Embryonic facial prominence (tissue), 1 donor: Measurements from ENCODE around the gene AHCY.
"Not testable (repeated sequence)": the region's sequence is repeated elsewhere in the genome, so short reads cannot be mapped to it uniquely, and the experiment has no call there.

Experiments used
- DNase-seq: peaks from one replicate; pipeline ENCODE4 v3.0.0-alpha.2; 2016; ENCODE audit errors: extremely low spot score

Gene AHCY

DNA sequence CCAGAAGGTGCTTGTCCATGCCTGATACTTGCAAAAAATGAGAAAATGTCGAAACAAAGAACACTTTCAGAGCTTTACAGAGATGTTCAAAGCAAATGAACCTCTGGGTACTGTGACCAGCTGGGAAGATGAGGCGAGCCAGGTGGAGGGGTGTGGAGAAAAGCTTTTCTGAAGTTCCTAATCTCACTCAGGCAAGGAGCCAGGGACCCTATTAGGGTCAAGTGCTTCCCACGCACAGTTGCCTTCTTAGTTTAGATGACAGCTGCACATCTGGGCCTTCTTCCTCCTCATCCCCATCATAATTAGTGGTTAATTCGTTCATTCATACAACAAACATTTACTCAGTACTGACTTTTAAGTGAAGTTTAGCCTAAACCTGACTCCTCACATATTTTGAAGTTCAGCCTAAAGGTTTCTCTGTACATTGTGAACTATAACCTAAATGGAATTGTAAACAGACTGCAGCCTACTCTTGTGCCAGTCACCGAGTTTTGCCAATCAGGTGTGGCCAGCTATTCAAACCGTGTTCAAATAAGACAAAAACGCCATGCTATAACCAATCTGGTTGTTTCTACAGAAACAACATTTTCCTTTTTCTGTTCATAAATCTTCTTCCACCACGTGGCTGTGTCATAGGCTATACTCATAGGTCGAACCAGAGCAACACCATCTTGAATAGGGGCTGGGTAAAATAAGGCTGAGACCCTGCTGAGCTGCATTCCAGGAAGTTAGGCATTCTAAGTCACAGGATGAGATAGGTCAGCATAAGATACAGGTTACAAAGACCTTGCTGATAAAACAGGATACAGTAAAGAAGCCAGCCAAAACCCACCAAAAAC, 19.3 kb upstream of the AHCY start:
- DNase-seq: no peak

DNA sequence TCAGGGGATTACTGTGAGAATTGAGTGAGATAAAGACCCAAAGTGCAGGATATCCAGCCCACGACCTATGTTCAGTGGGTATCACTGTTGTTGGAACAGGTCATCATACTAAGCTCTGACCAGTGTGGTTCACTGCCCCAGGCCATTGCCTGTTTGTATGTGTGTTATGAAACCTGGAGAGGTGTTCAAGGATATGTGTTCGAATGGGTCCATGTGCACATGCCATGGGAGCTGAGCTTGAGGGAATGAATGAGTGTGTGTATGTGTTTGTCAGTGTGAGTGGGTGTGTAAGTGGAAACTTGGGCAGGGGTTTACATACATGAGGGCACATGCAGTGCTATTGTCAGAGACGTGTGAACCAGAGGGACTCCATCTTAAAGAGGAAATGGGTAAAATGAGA, 17.7 kb upstream of the AHCY start:
- no peak for DNase-seq

DNA sequence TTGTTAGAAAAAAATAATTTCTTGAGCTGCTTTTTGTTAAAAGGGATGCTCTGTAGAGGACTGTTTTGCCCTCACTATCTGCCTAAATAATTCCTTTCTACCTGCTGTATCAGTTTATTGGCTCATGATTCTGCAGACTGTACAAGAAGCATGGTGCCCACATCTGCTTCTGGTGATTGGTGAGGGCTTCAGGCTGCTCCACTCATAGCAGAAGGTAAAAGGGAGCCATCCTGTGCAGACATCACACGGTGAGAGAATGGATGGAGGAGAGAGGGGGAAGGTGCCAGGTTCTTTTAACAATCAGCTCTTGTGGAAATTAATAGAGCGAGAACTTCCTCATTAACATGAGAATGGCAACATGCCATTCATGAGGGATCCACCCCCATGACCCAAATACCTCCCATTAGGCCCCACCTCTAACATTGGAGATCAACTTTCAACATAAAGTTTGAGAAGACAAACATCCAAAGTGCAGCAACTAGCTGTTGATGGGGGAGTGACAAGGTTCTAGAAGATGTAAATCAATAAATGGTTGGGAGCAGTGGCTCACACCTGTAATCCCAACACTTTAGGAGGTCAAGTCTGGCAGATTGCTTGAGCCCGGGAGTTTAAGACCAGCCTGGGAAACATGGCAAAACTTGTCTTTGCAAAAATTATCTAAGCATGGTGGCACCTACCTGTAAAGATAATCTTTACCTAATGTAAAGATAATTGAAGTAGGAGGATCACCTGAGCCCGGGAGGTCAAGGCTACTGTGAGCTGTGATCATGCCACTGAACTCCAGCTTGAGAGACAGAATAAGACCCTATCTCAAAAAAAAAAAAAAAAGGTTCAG, 15.7 kb upstream of the AHCY start:
- no peak for DNase-seq

DNA sequence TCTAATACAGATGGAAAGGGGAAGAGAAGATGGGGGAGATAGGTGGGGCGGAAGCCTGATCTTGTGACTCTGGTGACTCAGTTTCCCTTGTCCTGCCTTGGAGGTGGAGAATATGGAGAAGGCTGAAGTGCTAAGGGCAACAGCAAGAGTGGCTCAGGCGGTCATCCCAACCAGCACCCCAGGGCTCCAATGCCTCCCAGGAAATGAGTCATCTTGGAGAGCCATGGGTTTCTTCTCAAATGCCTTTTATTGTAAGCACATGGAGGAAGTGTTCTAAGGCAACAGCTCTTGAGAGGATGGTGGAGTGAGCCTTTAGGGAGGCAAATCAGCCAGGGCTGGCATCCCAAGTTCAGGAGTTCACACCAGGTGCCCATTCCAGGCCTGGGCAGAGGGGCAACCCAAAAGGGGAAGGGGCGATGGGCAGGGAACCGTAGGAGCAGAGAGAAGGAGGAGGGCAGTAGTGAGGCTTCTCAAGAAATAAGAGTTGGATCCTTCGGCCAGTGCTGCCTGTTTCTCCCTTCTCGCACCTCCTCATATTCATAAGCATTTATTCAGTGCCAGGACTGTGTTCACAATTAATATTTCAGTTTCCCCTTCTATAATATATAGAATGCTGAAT, 13.2 kb upstream of the AHCY start:
- DNase-seq: no peak

DNA sequence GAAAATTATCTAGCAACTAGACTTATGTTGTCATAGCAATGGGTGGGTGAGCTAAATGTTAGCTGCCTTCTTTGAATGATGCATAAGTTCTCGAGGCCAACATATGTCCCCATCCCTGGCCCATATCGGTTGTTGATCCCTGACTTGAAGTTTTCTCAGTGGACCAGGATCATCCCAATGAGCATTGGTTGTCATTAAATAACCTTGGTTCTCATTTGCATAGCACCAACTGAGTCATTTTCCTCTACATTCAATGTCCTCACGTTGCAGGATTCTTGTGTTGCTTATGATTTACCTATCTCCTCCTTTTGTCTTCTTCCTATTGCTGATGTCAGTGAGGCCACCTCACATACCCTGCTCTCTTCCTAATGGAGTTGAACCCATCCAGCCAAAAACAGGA, 12.1 kb upstream of the AHCY start:
- DNase-seq: no peak

DNA sequence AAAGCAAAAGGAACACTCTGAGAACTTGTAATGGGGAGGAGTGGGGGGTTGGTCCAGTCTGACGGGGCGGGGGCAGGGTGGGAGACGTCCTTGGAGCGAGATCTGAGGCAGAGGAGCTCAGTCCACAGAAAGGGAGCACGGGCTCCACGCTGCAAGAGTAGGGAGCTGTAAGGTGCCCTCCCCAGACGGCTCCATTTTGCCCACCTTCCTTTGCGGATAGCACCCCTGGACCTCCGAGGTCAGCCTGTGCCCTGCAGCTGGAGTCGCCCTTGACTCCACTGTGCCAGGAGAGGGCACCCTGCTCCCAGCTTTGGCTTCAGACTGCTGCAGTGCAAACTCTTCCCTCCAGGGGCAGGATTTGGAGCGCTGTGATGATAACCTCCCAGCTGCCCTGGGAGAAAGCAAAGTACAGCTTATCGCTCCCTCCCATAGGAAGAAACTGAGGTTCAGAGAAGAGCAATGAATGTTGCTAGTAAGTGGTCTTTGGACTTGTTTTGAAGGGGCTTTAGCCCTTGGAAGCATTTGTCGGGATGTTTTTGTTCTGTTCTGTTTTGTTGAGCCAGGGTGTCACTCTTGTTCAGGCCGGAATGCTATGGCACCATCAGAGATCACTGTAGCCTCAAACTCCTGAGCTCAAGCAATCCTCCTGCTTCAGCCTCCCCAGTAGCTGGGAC, 9.5 kb upstream of the AHCY start:
- peak; percentile 39 for DNase-seq

DNA sequence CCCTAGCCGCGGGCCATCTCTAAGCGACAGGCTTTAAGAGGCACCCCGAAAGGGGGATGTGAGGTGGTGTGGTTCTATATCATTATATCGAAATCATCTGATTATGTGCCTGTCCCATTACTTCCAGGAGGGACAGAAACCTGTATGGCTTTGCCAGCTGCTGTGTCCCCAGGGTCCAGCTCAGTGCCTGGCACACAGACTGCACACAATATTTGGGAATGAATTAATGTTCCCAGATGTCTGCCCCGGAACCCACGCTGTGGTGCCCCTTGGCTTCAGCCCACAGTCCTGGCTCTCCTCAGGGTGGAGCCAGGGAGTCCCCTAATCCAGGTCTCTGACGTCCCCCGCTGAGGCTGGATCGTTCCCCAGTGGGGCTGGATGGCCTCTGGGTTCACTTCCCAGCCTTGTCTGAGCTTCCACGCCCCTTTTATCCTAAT, 8.9 kb upstream of the AHCY start:
- DNase-seq: no peak

DNA sequence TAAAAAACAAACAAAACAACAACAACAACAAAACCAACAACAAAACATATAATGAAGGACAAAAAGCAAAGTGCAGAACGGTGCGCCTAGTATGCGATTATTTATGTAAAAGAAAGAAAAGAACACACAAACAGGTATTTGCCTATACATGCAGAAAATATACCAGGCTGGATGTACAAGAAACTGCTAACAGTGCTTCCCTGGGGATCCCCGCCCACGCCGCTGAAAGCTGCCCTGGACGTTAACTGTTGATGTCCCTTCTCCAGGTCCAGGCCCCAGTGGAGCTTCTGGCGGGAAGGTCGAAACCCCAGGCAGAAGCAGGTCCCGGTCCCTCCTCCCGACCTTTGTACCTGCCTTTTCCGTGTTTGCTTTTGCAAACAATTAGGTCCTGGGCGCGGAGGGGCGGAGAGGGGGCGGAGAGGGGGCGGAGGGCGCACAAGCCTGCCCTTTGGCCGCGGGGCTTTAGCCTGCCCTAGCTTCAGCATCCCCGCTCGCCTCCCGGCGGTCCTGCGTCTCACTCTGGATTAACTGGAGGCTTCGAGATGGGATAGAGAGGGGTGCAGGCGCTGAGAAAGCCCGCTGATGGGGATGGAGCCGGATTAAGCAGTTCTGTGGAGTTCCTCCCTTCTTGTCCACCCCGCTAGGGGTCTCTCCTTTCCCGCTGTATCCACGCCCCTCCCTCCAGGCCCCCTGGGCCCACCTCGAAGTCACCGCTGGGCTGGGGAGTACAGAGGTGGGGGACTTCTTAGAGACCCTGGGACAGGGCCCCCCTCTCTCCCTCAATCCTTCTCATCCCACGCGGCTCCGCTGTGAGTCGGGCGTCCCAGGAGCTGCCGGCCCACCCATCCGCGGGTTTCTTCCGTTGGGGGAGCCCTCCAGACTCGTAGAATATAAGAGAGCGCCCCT, 8.2 kb upstream of the AHCY start:
- no peak for DNase-seq

DNA sequence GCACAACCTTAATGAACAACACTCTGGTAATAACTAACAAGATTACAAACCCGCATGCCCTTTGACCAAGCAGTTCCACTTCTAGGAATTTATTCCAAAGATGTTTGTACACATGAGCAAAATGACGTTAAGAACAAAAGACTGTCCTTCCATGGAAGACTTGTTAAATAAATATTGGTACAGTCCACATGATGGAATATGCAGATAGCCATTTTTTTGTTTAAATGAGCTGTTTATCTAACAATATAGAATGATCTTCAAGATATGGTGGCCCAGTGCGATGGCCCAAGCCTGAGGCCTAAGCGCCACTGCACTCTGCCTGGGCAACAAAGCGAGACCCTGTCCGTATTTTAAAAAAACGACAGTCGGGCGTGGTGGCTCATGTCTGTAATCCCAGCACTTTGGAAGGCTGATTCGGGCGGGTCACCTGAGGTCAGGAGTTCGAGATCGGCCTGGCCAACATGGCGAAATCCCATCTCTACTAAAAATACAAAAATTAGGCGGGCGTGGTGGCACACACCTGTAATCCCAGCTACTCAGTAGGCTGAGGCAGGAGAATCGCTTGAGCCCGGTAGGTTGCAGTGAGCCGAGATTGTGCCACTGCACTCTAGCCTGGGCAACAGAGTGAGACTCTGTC, 7.4 kb upstream of the AHCY start:
- no peak for DNase-seq

DNA sequence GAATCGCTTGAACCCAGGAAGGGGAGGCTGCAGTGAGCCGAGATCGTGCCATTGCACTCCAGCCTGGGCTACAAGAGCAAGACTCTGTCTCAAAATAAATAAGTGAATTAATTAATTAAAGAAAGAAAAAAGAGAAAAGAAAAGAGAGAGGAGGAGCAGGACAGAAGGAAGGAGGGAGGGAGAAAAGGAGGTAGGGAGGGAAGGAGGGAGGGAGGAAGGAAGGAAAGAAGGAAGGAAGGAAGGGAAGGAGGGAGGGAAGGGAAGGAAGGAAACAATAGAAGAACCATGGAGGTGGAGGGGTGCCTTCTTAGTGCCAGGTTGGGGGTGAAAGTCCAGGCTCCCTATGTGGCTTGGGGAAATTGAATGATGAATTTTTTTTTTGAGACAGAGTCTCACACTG, 6.5 kb upstream of the AHCY start:
- DNase-seq: no peak

DNA sequence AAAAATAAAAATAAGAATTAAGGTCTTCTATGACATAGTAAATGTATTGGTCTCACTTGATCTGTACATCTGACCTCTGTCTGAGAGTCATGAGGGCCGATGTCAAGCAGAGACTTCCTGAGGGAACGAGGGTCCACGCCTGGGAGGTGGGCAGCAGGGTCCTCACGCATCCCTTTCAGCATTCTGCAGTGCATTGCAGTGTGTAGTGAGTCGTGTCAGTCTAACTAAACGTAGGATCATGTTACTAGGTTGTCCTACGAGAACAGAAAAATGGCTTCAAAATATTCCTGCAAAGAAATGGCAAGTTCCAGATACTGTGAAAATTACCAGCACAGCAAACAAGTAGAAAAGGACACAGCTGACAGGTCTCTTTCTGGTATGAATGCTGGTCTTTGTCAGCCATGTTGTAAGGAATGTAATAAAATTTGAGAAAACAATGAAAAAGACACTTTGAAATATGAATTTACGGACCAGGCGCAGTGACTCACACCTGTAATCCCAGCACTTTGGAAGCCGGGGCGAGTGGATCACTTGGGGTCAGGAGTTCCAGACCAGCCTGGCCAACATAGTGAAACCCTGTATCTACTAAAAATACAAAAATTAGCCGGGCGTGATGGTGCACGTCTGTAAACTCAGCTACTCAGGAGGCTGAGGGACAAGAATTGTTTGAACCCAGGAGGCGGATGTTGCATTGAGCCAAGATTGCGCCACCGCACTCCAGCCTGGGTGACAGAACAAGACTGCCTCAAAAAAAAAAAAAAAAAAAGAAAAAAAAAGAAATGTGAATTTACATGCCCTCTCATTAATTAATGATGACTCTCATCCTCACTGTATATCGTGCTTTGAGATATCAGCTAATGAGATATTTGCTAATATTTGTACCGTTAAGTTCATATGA, 2.4 kb upstream of the AHCY start:
- no peak for DNase-seq

DNA sequence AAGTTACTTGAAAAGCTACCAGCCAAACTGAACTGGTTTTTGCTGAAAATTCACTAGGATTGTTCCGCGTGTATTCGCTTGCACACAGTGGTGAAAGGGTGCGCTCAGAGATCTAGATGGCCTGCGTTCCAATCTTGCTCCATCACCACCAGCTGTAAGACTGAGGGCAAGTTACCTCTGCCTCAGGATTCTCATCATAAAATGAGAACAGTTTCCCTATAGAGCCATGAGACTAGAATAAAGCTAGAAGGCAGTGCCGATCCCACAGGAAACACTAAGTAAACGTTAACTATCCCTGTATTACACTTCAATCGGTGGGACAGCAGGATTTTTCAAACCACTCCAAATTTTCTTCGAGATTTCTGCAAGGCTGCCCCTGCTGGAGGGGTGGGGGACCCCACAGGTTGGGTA, 838 bp downstream of the AHCY start:
- DNase-seq: no peak

DNA sequence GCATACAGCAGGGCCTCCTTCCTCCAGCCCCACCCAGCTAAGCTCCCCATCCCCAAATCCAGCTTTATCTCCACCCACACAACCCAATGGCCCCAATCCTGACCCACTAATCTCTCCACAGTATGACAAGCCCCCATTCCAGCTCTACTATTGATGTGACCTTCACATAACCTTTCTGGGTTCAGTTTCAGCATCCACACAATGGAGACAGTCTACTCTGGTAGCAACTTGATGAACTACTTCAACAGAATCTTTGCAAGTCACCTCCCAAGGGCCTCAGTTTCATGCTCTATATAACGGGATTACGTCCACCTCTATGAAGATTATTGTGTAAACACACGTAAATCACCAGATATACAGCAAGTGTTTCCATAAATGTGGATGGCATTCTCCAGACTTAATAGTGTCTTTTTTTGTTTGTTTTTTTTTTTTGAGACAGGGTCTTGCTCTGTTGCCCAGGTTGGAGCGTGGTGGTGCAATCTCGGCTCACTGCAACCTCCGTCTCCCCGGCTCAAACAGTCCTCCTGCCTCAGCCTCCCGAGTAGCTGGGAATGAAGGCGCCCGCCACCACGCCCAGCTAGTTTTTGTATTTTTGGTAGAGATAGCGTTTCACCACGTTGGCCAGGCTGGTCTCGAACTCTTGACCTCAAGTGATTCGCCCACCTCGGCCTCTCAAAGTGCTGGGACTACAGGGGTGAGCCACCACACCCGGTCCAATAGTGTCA, 1.4 kb downstream of the AHCY start:
- no peak for DNase-seq

DNA sequence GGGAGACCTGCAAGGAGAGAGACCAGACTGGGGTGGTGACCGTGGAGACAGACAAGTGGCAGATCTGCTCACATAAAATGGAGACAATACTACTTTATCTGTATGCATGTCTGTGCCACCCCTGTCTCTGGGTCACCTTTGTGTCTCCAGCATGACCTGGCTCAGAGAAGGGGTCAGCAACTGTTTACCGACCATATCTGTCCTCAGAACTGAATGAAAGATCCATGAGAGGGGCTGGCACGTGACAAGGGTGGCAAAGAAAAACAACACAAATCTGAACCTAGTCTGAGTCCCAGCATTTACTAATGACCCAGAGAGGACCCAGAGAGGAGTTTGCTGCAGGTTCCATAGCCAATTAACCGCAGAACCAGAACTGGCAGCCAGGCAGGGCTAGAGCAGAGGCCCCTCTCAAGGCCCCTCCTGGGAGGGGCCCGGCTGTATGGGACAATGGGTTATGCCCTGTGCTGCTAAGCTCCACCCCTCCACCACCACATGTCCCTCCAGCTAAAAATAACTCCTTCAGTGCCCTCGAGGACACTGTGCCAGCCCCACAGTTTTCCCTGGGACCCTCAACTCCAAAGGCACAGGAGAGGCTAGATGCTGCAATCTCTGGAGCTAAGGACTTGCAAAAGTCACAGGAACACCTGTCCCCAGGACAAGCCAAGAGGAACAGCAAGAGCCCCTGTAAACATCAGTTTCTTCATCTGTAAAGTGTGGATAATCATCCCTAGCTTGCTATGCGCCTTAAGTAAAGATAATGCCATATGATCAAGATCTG, 2.2 kb downstream of the AHCY start:
- no peak for DNase-seq

DNA sequence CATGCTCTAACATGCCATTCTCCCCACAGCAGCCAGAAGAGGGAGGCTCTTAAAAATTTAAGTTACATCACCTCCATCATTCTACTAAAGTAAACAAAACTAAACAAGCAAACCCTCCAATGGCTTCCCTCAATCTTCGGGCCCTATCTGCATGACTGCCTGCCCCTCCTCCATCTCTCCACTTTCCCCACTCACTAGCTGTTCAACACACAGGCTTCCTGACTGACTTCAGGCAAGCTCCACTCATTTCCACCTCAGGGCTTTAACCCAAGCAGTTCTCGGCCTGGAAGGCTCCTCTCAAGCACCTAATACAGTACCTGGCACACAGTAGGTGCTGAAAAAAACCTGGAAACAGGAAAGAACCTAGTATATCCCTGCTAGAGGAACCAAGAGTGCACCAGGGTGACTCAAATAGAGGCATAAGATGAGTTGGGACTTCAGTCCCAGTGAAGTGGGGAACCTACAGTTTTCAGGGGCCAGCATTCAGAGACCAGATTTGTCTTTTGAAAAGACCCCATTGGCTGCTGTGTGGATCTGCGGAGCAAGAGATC, 2.8 kb downstream of the AHCY start:
- no peak for DNase-seq

DNA sequence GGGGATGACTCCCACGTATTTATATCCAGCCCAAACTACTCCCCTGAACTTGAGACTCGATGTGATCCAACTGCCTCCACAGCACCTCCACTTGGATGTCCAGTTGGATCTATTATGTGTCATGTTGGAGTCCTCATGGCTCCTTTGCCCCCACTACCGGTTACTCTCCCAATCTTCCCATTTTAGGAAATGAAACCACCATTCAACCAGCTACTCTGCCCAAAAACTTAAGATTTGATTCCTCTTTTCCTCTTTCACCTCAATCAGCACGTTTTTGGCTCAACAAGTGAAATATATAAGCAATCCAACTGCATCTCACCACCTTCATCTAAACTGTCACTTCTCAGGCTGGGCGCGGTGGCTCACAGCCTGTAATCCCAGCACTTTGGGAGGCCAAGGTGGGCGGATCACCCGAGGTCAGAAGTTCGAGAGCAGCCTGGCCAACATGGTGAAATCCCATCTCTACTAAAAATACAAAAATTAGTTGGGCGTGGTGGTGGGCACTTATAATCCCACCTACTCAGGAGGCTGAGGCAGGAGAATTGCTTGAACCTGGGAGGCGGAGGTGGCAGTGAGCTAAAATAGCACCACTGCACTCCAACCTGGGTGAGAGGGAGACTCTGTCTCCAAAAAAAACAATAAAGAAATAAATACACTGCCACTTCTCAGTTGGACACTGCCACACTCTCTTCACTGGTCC, 3.4 kb downstream of the AHCY start:
- no peak for DNase-seq

DNA sequence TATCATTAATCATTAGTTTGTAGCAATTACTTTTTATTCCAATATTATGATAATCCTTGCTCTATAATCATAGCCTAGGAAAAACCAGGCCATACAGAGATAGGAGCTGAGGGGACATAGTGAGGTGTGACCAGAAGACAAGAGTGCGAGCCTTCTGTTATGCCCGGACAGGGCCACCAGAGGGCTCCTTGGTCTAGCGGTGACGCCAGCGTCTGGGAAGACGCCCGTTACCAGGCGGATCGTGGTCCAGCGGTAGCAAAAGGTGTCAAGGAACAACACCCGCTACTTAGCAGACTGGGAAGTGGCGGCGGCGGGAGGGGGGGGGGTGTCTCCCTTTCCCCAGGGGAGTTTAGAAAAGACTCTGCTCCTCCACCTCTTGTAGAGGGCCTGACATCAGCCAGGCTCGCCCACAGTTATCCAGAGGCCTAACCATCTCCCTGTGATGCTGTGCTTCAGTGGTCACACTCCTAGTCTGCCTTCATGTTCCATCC, 4.8 kb downstream of the AHCY start:
- DNase-seq: not testable (repeated sequence)
